T47D (cell line): ENCODE data around the gene CAMSAP3.
"Not testable (repeated sequence)": the region's sequence is repeated elsewhere in the genome, so short reads cannot be mapped to it uniquely, and the experiment has no call there.

Source experiments
- DNase-seq, 2 experiments: peaks; one replicate each; pipeline versions ENCODE4 v3.0.0 to v3.0.0-alpha.2; 2011 to 2012; ENCODE audit warnings: low read depth in 1 of 2, low spot score in 1 of 2
- JUND ChIP-seq: IDR thresholded peaks from 2 replicates; pipeline ENCODE4 v1.6.1; 2012; ENCODE audit warnings: low read depth
- in situ Hi-C: cut with HindIII; loops from 2 replicates; pipeline ENCODE4 v1.10.0; 2016; ENCODE audit warnings: low sequenced_read_pairs, low pct_unique_long_range_greater_than_20kb

The CAMSAP3 gene

GRCh38 chr19:7633698-7634097 is 38.0 kb downstream of the CAMSAP3 start, which contains the start of gene PCP2:
Gene PCP2, minus strand, starts transcription at chr19:7633719. Its CDS starts 262 bp downstream, at chr19:7633457.
- TF ChIP-seq JUND, result no peak
- in situ Hi-C loops, result no loop called here
- no peak for DNase-seq

- no peak for TF ChIP-seq JUND
- DNase-seq, result peak in 1 of 2 experiments; percentile 65
- in situ Hi-C loops, result no loop called here
These were observed 40.0 kb downstream of the CAMSAP3 start for GRCh38 chr19:7635670-7636069.

DNA sequence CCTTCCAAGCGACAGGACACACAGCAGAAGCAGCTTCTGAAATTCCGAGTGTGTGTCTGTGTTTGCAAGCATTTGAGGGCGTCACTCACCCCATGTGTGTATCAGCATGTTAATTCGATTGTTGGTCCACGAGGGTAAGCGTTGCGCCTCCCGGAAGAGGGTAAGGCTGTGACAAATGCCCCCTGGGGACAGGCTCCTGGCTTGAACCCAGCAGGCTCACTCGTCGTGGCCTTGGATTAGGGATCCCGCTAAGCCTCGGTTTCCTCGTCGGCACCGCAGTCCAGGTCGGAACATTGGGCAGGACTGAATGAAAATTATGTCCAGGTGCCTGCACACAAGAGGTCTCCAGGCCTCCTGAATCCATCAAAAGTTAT is 40.6 kb downstream of the CAMSAP3 start:
- in situ Hi-C loops, result no loop called here
- no peak for TF ChIP-seq JUND
- no peak for DNase-seq

GRCh38 chr19:7636691-7637373 is 41.2 kb downstream of the CAMSAP3 start, which contains the start of gene STXBP2:
Gene STXBP2, plus strand, starts transcription at chr19:7637110. Its CDS starts 40 bp downstream, at chr19:7637150.
- in situ Hi-C loops, result no loop called here
- TF ChIP-seq JUND, result no peak
- peak; percentile 82 to 89 for DNase-seq

DNA sequence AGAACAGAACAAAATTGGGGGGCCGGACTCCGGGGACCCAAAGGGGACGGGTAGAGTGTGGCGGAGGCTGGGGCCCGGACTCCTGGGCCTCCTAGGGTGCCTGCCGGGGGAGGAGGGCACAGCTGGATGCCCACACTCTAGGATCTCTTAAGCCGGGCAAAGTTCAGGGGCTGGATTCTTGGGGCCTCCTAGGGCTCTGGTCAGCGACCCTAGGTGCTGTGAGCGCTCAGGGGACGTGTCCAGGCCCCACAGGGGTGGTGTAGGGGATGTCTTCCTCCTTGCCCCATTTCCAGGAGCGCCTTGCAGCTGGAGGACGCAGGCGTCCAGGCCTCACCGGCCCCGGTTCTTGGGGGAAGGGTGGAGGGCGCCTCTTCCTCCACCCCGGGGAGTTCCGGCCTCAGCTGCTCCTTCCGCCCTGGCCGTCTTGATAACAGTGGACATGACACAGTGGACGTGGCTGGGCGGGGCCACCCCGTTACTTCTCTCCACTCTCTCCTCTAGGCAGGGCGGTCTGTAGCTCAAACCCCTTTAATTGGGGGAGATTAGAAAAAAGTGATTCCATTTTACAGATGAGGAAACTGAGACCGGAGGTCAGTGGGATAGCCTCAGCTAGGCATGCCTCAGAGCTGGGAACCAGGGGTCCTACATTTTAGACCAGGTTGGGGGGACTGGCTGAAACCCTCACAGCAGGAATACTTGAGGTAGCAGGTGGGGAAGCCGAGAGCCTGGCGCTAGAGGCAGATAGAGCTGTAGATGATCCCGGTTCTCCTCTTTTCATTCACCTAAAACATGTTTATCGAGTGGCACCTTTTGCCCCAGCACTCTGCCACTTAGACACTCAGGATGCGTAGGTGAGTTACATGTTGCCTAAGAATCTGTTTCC is 42.0 kb downstream of the CAMSAP3 start:
- TF ChIP-seq JUND, result no peak
- DNase-seq, result no peak
- in situ Hi-C loops, result no loop called here

GRCh38 chr19:7638802-7639465 is 43.3 kb downstream of the CAMSAP3 start:
- in situ Hi-C loops, result no loop called here
- no peak for TF ChIP-seq JUND
- DNase-seq, result no peak

- TF ChIP-seq JUND, result no peak
These were observed 44.2 kb downstream of the CAMSAP3 start for GRCh38 chr19:7639863-7640348.

GRCh38 chr19:7640803-7641202 is 45.1 kb downstream of the CAMSAP3 start:
- DNase-seq, result no peak
- TF ChIP-seq JUND, result no peak
- in situ Hi-C loops, result no loop called here

More at GRCh38 chr19:7639863-7640348, 44.2 kb downstream of the CAMSAP3 start:
- DNase-seq, result no peak
- in situ Hi-C loops, result no loop called here

DNA sequence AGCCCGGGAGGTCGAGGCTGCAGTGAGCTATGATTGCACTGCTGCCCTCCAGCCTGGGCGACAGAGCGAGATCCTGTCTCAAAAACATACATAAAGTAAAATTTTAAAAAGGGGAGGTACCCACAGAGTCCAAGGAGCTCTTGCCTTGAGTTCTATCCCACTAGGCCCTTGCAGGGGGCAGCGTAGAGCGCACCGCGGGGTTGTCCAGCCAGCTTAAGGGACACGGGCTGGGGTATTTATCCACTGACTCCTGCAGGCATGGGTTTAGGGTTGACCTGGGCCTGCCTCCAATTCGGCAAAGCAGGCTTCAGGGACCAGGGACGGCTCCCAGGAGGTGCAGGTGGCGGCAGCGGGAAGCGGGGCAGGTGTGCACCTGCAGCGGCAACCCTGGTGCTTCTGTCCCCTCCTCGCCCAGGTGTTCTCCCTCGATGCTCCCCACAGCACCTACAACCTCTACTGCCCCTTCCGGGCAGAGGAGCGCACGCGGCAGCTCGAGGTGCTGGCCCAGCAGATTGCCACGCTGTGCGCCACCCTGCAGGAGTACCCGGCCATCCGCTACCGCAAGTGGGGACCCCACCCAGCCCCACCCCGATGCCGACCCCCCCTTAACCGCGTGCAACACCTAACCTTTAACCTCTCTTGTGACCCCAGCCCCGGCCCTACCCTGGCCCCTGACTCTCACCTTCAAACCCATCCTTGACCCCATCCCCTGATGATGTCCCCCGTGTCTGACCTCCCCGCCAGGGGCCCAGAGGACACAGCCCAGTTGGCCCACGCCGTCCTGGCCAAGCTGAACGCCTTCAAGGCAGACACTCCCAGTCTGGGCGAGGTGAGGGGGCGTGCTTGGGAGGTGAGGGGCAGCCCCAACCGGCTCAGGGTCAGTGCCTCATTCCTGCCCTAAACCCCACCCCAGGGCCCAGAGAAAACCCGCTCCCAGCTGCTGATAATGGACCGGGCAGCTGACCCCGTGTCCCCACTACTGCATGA is 45.9 kb downstream of the CAMSAP3 start:
- no peak for DNase-seq
- TF ChIP-seq JUND, result no peak
- in situ Hi-C loops, result no loop called here

- TF ChIP-seq JUND, result no peak
These were observed 46.8 kb downstream of the CAMSAP3 start for GRCh38 chr19:7642295-7643030.

GRCh38 chr19:7643031-7643415 is 47.4 kb downstream of the CAMSAP3 start:
- no peak for TF ChIP-seq JUND
- in situ Hi-C loops, result no loop called here
- no peak for DNase-seq

More at GRCh38 chr19:7642295-7643030, 46.8 kb downstream of the CAMSAP3 start:
- no peak for DNase-seq
- in situ Hi-C loops, result no loop called here

- in situ Hi-C loops, result not testable (repeated sequence)
- peak; percentile 24 to 95 for DNase-seq
These were observed 48.2 kb downstream of the CAMSAP3 start for GRCh38 chr19:7643629-7644549.
